ENCODE data around the gene INO80E.

The INO80E gene

GRCh38 chr16:30032083-30032819 lies 36.2 kb downstream of the INO80E start:
- TF ChIP-seq CTCF (IDR thresholded peaks at IDR 0.05), result peak; percentile 88

- no peak for TF ChIP-seq CTCF (IDR thresholded peaks at IDR 0.05)
Observed at GRCh38 chr16:30033270-30033669, 37.2 kb downstream of the INO80E start.

- no peak for TF ChIP-seq CTCF (IDR thresholded peaks at IDR 0.05)
Observed at GRCh38 chr16:30040221-30040620, 44.2 kb downstream of the INO80E start.

- TF ChIP-seq CTCF (IDR thresholded peaks at IDR 0.05), result peak; percentile 42
Observed at GRCh38 chr16:30041841-30042240, 45.8 kb downstream of the INO80E start.

- no peak for TF ChIP-seq CTCF (IDR thresholded peaks at IDR 0.05)
Observed at GRCh38 chr16:30046178-30046577, 50.1 kb downstream of the INO80E start.

- TF ChIP-seq CTCF (IDR thresholded peaks at IDR 0.05), result no peak
Observed at GRCh38 chr16:30046588-30046987, 50.5 kb downstream of the INO80E start.

GRCh38 chr16:30049871-30050270 lies 53.8 kb downstream of the INO80E start:
- TF ChIP-seq CTCF (IDR thresholded peaks at IDR 0.05), result no peak

- TF ChIP-seq CTCF (IDR thresholded peaks at IDR 0.05), result no peak
Observed at GRCh38 chr16:30051518-30051917, 55.5 kb downstream of the INO80E start.
